ENCODE measurements around the gene CENPI.
"Not testable (repeated sequence)": the region's sequence is repeated elsewhere in the genome, so short reads cannot be mapped to it uniquely, and the experiment has no call there.

Gene CENPI

GRCh38 chrX:101097546-101098453 is at the start of gene CENPI:
CENPI (plus strand) TSS chrX:101098204; CDS start chrX:101101071, 2,867 bp downstream.
- peak; percentile 13 to 93 (median 84) for DNase-seq

GRCh38 chrX:101051153-101051548 is 46.9 kb upstream of the CENPI start:
- DNase-seq: peak in 9 of 58 donors; percentile 0 to 26 (median 9)

- peak in 57 of 58 donors; percentile 0 to 75 (median 45) for DNase-seq
These were observed 46.3 kb upstream of the CENPI start, which contains the start of gene TRMT2B for GRCh38 chrX:101051549-101052302. TRMT2B (minus strand) TSS chrX:101052111; CDS start chrX:101042289, 9,822 bp downstream.

GRCh38 chrX:101056551-101056950 is 41.5 kb upstream of the CENPI start:
- DNase-seq: not testable (repeated sequence)

GRCh38 chrX:101057093-101057714 is 40.8 kb upstream of the CENPI start:
- no peak for DNase-seq

- no peak for DNase-seq
These were observed 35.8 kb upstream of the CENPI start for GRCh38 chrX:101062176-101062575.

GRCh38 chrX:101071582-101071981 is 26.4 kb upstream of the CENPI start:
- no peak for DNase-seq

- DNase-seq: peak in 39 of 58 donors; percentile 0 to 43 (median 6)
These were observed 19.0 kb upstream of the CENPI start, which contains the start of gene TMEM35A for GRCh38 chrX:101078716-101079598. TMEM35A (plus strand) TSS chrX:101078879; CDS start chrX:101079003, 124 bp downstream.

GRCh38 chrX:101079736-101080270 is 18.2 kb upstream of the CENPI start:
- peak in 23 of 58 donors; percentile 0 to 34 (median 2) for DNase-seq

- peak in 4 of 58 donors; percentile 0 to 14 (median 2) for DNase-seq
These were observed 17.5 kb upstream of the CENPI start for GRCh38 chrX:101080326-101081124.

- DNase-seq: peak in 4 of 58 donors; percentile 0 to 20 (median 0)
These were observed 16.8 kb upstream of the CENPI start for GRCh38 chrX:101081231-101081630.

- DNase-seq: no peak
These were observed 6.2 kb upstream of the CENPI start for GRCh38 chrX:101091817-101092216.

GRCh38 chrX:101108284-101108683 is 10.3 kb downstream of the CENPI start:
- no peak for DNase-seq

- no peak for DNase-seq
These were observed 19.7 kb downstream of the CENPI start for GRCh38 chrX:101117701-101118100.

GRCh38 chrX:101136235-101136634 is 38.2 kb downstream of the CENPI start:
- DNase-seq: no peak

Measured in anterior cingulate cortex (tissue), 58 donors.